ENCODE results near the gene CLDN2.

GRCh38 chrX:106927700-106928099, 7.5 kb downstream of the CLDN2 start:
- TF ChIP-seq POLR2AphosphoS5 (IDR thresholded peaks at IDR 0.05; ENCODE audit: low read depth, low read length) (no peak), REST (IDR thresholded peaks at IDR 0.05; ENCODE audit: insufficient read depth in 1 of 2, low read depth in 2 of 2, low read length in 2 of 2) (no peak)
